ENCODE data around the gene SPINK13. TPM values are rescaled to one million over a fixed set of nuclear protein-coding genes. Genes with fewer than 3 reads are reported as not detected.

Gene SPINK13
- total and polyA plus RNA-seq, 2 of the 4 experiments (the other 2 are of a cell fraction): not detected

DNA sequence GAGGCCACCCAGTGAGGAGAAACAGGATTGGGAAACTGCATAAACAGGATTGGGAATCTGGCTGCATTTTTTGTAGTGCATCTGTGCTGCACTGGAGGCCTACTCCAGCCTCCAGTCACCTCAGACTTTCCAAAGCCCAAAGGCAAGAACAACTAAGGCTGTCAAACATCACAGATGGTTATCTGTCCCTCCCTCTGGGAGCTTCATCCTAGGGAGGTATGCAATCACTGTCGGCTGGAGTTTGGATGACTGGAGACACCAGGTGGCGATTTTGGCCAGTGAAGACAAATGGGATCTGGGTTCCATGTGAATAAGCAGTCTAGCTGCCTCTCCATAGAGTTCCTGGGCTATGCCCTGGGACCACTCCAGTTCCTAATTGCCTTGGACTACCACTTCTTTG lies 9.3 kb upstream of the SPINK13 start:
- in situ Hi-C loops (cut with MboI; ENCODE audit: low sequenced_read_pairs) (no loop called here), intact Hi-C loops (cut with micrococcal nuclease) (no loop called here), dilution Hi-C loops (cut with HindIII; ENCODE audit: low sequenced_read_pairs, unreplicated experiment) (no loop called here)
- no peak for DNase-seq
- H2BK120ac ChIP-seq (ENCODE audit: low read depth, low read length): no peak overlapping the region
- 60% methylated on average over 1 of the region's 2 CpGs; no CpG with 5 or more reads in 1 of the 2 experiments for WGBS, 2 experiments (ENCODE audit: extremely low coverage in 2 of 2, insufficient read length in 1 of 2)
- no peaks in the 10 kb centered on the region for H3K9me1 ChIP-seq (ENCODE audit: insufficient read depth, low read length)
- no peak overlapping the region for H3K23ac ChIP-seq (ENCODE audit: low read depth, low read length)
- H3K9me3 ChIP-seq (ENCODE audit: control insufficient read depth, insufficient read depth, low read length): no peaks in the 10 kb centered on the region; the same call in 1 of the 2 replicates
- H3K56ac ChIP-seq (ENCODE audit: extremely low read depth, insufficient read depth, low read length): no peak overlapping the region
- CTCF ChIA-PET: no interaction called here
- POLR2A ChIA-PET (ENCODE audit: unreplicated experiment): no interaction called here
- no peak overlapping the region for H2BK15ac ChIP-seq (ENCODE audit: low read depth, low read length)
- no peak overlapping the region for H3K4me3 ChIP-seq (ENCODE audit: insufficient read depth, low read depth, low read length)
- H3K27me3 ChIP-seq (ENCODE audit: control insufficient read depth, insufficient read depth, low read length): no peaks in the 10 kb centered on the region
- H2AFZ ChIP-seq (replicated peaks; ENCODE audit: low read length, poor library complexity): no peak overlapping the region
- H4K20me1 ChIP-seq (ENCODE audit: insufficient read depth, low read length): no peaks in the 10 kb centered on the region
- no peak overlapping the region for H3K4ac ChIP-seq (ENCODE audit: low read depth, low read length)
- no peaks in the 10 kb centered on the region for H3K36me3 ChIP-seq (ENCODE audit: control insufficient read depth, insufficient read depth, low read length)
- no peak overlapping the region for H3K4me2 ChIP-seq (ENCODE audit: low read depth, low read length)
- no peak for ATAC-seq (ENCODE audit: low read depth)
- H3K27ac ChIP-seq (ENCODE audit: insufficient read depth, low read length): no peak overlapping the region
- no peak overlapping the region for H4K91ac ChIP-seq (ENCODE audit: insufficient read depth, low read depth, low read length)
- no peak for TF ChIP-seq RCOR1 (IDR thresholded peaks at IDR 0.05; ENCODE audit: insufficient replicate concordance, low read length)
- no peak for TF ChIP-seq MAFK (IDR thresholded peaks at IDR 0.05; ENCODE audit: low read depth, low read length)
- TF ChIP-seq ELK1 (IDR thresholded peaks at IDR 0.05; ENCODE audit: borderline replicate concordance, low read depth, low read length): no peak
- no peak for TF ChIP-seq NFE2L2 (IDR thresholded peaks at IDR 0.05; ENCODE audit: low read depth, low read length)
- TF ChIP-seq RFX5 (IDR thresholded peaks at IDR 0.05; ENCODE audit: low read depth, low read length): no peak
- no peak for TF ChIP-seq POLR2A (IDR thresholded peaks at IDR 0.05; ENCODE audit: low read depth, low read length)
- no peak for TF ChIP-seq USF2 (IDR thresholded peaks at IDR 0.05; ENCODE audit: low read depth, low read length)
- no peak for TF ChIP-seq CHD1 (IDR thresholded peaks at IDR 0.05; ENCODE audit: low read depth, low read length)
- TF ChIP-seq MAZ (IDR thresholded peaks at IDR 0.05; ENCODE audit: borderline replicate concordance, low read depth, low read length): no peak
- H3K9ac ChIP-seq (ENCODE audit: low read depth, low read length): no peak overlapping the region
- H4K5ac ChIP-seq (ENCODE audit: low read depth, low read length): no peak overlapping the region
- H2BK5ac ChIP-seq (ENCODE audit: low read depth, low read length, poor library complexity, severe bottlenecking): no peak overlapping the region
- BruUV-seq (replicated peaks): no TSS peak
- H2AK5ac ChIP-seq (ENCODE audit: low read depth, low read length): no peak overlapping the region
- H3K14ac ChIP-seq (replicated peaks; ENCODE audit: low read depth, low read length): no peak overlapping the region
- H2BK20ac ChIP-seq (ENCODE audit: low read depth, low read length): no peak overlapping the region
- no peak overlapping the region for H3K18ac ChIP-seq (ENCODE audit: low read depth, low read length)
- H3K79me1 ChIP-seq (ENCODE audit: low read depth in 1 of 2, low read length in 2 of 2): no peaks in the 10 kb centered on the region
- no peak overlapping the region for H4K8ac ChIP-seq (ENCODE audit: low read depth in 2 of 2, low read length in 2 of 2)
- H3K4me1 ChIP-seq (ENCODE audit: control insufficient read depth, insufficient read depth, low read length): no peaks in the 10 kb centered on the region
- H2AK9ac ChIP-seq (replicated peaks; ENCODE audit: low read depth, low read length, poor library complexity): no peak overlapping the region
